GM18498 (cell line): ENCODE measurements around the gene PLXNA2.

Experiments used
- ATAC-seq: cut with Tn5 transposase; IDR thresholded peaks from one replicate; pipeline ENCODE4 v1.9.1; 2021; ENCODE audit warnings: mild to moderate bottlenecking, moderate library complexity; ENCODE audit not compliant: unreplicated experiment

The PLXNA2 gene

DNA sequence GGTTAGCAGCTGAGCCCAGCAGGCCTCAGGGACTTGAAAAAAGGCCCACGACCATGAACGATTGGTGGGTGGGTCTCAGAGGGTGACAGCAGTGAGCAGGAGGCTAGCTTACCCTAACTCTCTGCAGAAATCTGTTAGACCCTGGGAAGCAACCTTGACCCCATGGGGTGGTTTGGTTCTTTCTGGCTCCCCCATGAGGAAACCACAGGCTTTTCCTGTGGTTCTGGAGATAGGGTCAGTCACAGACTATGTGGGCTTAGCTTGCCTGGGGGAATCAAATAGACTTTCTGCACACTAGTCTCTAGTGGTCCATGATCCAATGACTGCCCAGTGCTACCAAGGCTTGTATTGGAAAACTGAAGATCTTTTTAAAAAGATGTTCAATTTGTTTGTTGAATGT lies 118.1 kb downstream of the PLXNA2 start:
- no peak for ATAC-seq

DNA sequence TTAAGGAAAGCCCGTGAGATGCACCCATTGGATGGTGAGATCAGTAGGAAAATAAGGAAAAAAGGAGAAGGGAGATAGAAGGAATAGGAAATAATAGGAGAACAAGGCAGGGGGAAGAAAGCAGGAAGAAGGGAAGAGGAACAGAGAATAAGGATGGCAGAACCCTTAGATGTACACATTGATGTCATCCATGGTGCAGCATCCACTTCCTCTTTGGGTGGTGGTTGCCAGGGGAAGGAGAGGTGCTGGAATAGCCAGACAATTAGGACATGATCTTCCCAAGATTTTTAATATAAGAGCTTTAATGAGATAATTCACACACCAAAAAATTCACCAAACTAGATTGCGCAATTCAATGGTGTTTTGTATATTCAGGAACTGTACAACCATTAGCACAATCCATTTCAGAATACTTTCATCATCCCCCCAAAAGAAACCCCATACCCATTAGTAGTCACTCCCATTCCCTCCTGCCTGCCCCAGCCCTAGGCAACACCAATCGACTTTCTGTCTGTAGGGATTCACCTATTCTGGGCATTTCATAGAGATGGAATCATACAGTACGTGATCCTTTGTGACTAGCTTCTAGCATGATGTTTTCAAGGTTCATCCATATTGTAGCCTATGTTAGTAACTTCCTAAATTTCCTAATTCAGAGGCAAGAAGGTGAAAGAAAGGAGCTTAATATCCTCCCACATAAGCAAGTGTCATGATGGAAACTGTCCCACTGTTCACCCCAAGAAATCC lies 121.4 kb downstream of the PLXNA2 start:
- ATAC-seq: no peak

DNA sequence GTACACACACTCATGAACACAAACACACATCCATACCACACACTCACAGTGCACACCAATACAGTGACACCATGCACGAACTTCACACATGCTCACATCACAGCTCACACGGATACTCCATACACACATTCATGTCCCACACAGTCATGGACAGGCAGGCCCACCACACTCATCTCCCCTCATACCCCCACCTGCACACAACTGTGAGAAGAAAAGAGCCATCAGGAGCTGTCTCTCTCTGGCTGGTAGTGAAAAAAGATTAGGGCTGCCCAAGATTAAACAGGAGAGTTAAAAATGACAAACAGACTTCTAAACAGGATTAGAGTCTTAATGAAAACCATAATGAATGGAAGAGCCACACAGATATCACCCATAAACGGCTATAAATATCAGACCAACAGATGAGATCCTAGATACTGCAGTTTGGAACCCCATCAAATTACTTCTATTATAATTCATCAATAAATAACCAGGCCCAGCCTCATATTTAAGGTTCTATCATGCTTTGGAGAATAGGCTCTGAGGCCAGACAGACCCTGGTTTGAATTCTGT lies 122.3 kb downstream of the PLXNA2 start:
- no peak for ATAC-seq

DNA sequence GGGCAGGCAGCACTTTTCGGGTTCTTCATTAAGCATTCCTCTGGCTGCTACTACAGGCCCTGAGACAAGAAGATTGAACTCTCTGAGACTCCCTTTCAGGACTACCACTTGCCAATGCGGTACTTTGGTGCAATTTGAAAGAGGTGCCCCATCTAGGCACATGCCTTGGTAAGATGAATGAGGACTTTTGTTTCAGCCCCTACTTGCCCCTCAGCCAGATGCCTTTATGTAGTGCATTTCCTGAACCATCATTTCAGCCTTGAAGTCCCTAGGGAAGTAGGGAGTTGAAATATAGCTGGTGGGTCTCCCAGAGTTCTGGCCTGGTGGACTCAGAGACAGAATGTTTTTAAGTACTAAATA lies 123.8 kb downstream of the PLXNA2 start:
- no peak for ATAC-seq

DNA sequence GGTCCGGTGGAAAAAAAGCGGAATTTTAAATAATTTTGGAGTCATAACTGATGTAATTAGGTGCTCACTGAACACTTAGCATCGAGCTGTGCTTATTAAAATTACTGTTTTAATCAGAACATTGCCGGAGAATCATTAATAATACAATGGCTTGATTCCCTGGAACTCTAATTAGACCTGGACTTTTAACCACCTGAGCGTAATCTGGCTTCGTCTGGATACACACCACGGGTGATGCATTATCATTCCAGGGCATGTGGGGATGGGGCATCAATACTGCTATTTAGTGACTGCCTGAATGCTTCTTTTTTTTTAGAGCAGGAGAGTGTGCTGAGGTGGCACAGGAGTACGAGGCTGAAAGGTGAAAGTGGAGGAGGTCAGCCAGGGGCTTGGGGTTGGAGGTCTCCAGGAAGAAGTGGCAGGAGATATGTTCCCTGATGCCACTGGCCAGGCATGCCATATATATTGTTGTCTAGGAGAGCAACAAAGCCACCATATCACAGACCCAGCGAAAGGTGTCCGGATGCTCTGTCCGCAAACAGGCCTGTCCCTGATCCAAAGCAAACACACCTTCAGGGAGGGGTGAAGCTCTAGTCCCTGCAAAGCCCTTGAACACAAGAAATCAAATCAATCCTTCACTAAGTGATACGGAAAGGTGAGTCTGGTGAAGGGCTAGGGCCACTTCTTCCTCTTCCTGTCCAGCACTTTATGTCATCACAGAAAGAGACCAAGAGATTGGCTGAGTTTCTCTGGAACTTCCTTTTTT lies 125.2 kb downstream of the PLXNA2 start:
- ATAC-seq: no peak

DNA sequence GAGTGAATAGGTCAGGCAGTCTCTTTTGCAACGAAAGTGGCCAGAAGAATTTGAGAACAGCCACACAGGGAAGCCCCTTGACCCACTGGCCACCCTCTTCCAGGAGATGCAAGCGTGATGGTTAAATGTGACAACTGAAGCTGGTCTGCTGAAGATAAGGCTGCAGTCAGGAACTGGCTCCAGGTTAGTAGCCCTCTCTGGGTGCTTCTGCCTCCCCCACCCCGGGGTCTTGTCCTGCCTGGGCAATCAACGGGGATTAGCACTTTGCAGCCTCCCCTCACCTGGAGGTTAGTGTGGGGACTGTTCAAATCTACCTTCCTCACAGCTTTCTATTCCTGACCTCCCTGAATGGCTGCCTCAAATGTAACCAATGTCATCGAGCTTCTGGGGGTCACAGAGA lies 125.9 kb downstream of the PLXNA2 start:
- no peak for ATAC-seq

DNA sequence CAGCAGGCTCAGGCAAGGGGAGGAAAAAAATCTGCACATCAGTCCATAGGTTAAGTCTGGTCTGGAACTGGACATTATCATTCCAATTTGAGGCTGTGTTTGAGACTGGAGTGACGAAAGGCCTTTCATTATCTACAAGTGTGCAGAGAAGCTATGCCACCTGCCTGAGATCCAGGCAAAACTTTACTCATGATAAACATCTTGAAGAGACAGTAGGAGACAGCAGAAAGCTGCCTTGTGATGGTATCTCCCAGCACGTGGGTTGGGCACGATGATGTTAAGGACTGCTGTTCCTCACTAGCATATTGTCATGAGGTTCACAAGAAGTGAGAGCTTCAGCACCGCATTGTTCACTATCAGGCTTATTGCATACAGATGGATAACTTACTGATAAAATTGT lies 126.4 kb downstream of the PLXNA2 start:
- no peak for ATAC-seq

DNA sequence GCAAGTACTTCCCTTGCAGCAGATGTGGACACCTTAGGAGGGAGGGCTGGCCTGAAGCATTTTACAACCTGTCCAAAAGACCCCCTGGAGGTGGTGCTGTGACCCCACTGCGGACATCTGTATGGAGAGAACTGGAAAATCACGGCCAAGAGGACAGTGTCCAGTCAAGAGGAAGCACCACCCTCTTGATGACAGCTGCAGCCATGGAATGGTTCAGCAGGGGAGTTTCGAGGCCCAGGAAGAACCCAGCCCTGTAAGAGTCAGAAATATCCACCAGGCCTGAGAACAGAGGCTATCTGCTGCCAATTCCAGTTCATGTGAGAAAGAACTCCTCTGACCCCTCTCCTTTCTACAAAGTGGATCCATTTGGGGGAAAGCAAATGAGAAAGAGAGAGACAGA lies 126.8 kb downstream of the PLXNA2 start:
- ATAC-seq: no peak

DNA sequence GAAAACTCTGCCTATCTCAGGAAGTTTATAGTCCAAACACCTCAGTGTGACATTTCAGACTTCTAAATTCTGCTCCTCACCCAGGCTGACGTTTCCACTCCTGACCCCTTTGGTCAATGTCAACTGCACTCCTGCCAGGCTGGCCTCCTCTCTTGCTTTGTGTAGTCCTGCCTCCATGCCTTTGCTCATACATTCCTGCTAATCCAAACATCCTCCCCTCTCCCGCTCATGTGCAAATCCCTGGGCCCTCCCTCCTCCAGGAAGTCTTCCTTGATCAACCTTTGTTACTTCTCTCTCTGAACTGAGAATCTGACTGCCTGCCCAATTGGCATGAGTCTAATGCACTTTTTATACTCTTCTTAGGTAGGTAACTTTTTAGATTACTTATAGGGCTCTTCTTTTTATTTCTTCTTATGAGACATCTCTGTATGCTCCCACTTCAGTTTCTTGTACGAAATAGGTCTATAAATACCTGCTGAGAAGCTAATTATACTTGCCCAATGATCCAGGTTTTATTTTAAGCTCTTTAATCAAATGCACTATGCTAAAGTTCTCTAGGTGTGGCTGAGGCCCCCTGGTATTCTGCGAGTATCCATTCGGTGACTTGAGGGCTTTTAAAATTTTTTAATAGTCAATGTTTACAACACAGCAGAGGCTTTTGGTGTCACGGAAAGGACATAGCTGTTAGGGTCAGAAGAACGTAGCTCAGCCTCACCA lies 128.1 kb downstream of the PLXNA2 start:
- ATAC-seq: no peak

DNA sequence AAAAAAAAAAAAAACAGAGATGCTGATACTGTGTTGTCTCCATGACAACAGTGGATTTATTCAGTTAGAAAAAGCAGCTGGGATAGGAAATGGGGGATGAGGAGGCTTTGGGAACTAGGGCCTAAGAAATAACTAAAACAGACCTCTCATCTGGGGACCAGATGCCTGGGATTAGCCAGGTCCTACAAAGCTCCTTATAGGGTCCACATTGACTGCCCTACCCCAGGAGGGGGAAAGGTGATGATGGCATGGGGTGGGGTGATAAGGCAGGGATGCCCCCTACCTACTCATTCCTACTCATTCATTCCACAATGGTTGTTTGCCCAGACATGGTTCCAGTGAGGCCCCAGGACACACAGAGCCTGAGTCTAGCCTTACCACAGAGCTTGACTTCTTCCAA lies 131.2 kb downstream of the PLXNA2 start:
- no peak for ATAC-seq

DNA sequence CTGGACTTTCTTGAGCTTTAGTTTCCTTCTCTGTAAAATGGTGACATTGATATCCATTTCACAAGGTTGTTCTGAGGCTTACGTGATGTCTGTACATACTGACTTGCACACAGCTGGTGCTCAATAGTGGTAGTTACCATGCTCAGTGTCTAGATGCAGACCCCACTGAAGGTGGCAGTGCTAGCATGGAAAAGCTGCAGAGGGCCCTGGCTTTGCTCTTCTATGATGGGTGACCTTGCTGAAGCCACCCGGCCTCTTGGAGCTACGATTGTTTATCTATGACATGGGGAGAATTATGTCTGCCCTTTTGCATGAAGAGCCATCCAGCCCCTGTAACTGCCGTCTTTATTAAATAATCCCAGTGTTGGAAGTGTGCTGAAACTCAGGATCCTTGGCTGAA lies 131.8 kb downstream of the PLXNA2 start:
- no peak for ATAC-seq

DNA sequence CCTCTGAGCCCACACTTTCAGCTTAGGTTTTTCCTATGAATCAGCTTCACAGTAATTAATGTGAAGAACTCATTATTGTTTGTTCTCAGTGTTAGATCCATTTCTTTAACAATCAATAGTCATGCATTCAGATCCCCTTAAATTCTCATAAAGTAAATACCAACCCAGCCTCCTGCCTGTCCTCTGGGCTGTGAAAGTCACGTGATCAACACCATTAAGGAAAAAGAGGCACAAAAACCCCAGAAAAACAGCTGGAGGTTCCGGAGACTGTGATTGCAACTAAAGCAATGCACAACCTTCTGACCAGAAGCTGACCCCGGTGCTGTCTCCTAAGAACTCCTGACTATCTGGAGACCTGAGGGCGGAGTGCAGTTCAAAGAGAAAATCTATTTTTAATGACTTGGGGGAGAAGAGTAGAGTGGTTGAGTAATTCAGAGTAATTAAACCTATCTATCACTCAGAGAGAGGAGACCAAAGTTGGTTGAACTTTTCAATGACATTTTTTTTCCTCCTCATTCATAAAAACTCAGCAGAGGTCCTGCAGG lies 132.5 kb downstream of the PLXNA2 start:
- no peak for ATAC-seq

DNA sequence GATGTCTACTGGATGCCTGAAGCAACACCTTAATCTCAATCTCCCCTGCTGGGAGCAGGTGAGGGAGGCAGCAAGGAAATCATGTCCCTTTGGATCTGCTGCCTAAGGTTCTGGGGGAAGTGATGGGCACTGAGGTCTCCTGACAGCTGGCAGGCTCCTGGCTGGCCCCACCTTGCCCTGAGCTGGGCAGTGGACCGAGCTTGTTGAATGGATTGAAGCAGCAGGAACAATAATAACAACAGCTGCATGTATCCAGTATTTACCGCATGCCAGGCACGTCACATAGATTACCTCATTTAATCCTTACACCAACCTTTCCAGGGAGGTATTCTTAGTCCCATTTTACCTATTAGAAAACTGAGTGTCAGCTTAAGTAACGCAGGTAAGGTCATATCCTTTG lies 133.9 kb downstream of the PLXNA2 start:
- ATAC-seq: no peak

DNA sequence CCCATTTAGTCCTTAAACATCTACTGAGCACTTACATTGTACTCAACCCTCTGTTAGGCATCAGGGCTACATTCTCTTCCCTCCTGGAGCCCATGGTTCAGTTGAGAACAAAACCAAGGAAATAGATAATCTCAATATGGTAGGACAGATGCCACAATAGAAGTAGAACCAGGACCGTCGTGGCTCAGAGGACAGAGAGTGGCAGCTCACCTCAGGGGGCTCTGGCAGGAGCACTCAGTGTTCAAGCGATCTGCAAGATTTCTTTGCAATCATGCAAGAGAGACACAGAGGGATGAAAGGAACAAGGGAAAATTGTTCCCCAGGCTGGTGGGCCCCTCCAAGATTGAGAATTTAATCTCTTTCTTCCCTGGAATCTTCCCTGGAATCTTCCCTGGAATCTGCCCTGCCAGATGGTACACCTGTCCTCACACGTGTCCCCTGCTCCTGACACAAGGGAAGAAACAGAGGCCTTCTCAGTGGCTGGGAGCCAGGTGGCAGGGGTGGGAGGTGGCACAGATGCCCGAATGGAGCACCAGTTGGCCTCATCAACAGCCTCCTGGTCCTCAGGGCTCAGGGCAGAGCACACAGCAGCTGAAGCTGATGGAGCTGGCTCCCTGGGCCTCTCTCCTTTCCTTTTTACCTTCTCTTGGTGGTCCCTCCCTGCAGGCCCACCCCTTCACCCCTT lies 135.4 kb downstream of the PLXNA2 start:
- no peak for ATAC-seq

DNA sequence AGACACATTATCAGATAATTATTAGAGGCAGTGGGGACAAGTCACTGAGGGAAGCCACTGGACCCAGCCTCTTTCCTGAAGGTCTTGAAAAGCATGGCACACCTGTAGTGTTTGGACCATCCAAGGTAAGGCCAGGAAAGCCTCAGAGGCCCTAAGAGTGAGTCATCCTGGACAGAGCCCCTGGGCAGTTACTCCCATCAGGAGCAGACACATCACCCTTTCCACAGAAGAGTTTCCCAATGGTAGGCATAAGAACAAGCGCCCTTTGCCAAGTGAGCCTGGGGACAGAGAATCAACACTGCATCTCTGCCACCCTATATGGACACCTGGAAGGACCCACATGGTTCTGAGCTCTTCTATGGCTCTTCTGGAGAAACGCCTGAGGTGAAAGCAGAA lies 136.0 kb downstream of the PLXNA2 start:
- no peak for ATAC-seq

DNA sequence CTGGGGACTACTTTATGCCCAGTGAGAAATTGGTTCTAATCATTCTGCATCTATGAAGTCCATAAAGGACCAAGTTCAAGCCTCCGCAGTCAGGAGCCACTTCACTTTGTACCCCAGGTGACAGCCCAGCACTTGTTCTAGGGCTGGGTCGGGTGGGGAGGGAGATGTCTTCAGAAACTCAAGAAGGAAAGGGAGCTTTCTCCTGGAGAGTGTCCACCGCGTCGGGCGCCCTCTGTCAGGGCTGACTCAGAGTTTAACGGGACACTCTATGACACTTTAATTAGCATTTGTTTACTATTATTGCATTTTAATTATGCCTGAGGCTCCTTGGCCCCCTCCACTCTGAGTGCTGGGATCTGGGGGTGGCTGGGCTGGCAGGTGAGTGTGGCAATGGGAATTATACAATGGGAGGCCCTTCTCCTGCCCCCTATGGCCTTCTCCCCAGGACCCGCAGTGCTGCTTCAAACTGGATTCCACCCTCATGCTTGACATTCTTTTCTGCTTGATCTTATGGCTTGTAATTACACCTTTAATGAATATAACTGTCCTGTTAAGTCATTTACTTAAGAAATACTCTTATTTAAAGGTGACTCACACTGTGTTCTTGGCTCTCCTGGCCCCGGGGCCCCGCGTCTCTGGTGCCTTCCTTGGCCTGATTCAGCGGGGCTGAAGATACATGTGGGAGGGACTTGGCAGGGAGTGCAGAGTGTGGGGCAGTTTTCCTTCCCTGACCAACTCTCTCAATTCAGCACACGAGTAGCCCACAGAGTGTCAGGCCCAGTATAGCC lies 136.6 kb downstream of the PLXNA2 start:
- ATAC-seq: no peak

DNA sequence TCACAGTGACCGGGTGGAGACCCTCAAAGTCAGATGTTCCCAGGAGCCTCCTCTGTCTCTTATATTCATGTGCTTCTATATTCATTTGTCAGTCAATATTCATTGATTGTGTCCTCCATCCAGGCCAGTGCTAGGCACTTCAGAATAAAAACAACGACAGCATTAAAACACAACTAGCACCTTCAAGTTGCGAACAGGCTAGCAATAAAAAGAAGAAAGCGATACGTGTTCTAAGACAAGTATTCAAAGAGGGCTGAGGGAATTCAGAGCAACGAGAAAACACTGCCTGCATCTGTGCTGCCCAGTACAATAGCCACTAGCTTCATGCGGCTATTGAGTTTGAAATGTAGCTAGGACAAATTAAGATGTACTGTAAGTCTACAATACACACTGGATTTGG lies 138.0 kb downstream of the PLXNA2 start:
- ATAC-seq: no peak

DNA sequence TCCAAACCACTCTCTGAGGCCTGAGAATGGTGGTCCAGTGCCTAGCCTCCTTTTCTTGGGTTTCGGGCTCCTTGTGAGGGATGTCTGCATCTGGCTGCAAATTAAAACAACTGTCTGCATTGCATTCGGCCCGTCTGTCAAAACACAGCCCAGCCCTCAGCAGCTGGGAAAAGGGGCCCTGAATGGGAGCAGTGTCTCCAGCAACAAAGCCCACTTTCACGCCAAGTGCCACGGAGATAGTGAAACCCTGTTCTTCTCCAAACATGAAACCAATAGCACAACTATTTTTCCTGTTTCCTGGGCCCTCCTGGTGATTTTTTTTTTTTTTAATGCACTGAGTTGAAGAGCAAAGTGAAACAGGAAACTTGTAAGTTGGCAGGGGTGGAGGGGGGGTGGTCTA lies 138.4 kb downstream of the PLXNA2 start:
- ATAC-seq: no peak

DNA sequence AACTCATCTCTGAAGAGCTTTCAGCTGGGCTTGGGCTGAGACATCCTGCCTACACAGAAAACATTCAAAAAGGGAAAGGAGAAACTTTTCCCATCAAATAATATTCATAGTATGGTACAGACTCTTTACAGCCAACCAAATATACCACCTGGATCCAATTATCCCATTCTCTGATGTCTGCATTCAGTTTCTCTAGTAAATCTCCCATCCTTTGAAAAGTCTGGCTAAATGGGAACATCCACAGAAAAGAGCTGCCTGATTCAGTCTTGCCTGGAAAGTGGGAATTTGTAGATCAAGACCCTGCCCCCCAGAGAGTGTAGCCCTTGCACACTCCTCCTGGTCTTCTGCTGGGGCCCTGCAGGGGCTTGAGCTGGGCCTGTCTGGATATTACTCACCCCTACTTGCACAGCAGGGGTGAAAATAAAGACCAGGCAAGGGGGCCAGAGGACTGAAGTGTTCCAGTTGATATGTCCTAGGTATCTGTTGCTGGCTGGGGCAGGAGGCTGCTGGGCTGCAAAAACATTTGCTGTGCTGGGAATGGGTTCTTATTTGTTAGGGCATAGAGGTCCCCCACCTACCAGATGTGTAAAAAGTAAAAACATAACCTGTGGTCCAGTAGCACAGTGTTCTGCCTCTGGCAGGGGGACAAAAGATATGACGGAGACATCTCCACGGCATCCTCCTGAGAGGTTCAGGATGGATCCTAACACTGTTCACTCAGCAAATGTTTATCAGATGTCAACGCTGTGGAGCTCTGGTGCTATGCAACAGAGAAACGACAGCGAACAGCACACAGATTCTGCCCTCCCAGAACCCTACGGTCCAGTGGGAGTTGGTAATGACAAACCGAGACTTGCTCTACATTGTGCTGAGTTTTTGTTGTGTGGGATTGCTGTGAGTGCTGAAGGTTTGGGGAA lies 140.3 kb downstream of the PLXNA2 start:
- ATAC-seq: no peak
